Activated T-cell treated with anti-CD3 and anti-CD28 coated beads for 1 hour (primary cell): ENCODE data around the gene LHFPL6.
A peak's percentile ranks its signal among the peaks of the same experiment; 100 is the strongest.

Experiments used
- DNase-seq: peaks from one replicate; pipeline ENCODE4 v3.0.0-alpha.2; 2020; ENCODE audit warnings: low read depth

Gene LHFPL6

DNA sequence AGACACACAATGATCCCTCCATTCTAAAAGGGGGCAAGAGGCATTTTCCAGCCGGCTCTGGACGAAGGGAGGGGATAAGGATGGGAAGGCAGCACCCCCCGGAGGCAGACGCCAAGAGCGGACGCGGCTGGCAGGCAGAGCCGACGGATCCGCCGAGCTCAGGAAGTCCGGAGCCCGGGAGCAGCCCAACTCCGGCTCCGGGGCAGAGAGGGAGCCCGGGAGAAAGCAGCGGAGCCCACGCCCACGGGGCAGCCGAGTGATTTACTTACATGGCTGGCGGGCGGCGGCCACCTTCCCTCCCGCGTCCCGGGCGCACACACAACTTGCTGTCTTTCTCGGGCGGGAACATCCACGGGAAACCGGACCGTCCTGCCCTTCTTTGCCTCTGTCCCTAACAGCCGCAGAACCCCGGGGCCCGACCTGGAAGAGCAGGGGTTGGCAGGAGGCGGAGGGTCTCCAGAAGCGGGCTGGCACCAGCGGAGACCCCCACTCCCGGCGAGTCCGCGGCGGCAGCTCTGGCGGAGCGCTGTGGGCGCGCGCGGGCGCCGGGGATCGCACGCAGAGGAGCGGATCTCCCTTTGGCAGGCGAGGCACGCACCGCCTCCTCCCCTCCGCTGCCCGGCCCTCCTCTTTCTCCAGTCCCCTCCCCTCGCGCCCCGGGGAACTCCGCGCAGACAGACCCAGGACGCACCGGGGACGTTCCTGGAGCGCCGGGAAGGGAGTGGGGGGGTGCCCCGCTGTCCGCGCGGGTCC is at the start of gene LHFPL6:
LHFPL6 (minus strand) TSS at position 580 of the 753 bp plus-strand sequence.
- DNase-seq, result peak; percentile 29

DNA sequence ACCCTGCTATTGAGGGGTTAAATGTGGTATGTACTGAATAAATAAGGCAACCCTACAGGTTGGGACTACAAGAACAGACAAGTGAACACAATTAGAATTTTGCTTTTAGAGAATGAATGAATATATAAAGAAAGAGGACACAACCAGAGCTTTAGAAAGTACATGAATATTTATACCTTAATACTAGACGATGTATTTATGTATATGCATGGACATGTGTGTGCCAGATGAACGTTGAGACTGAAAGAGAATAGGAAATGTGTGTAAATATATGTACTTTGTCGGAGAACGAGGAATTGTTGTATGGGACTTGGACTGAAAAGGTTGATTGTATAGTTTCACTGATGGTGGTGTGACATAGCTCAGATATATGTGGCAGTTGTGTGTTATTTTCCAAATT is 43.1 kb upstream of the LHFPL6 start:
- no peak for DNase-seq

GRCh38 chr13:39641645-39642044 is 38.7 kb upstream of the LHFPL6 start:
- DNase-seq, result no peak

- no peak for DNase-seq
Observed at GRCh38 chr13:39637890-39638289, 34.9 kb upstream of the LHFPL6 start.

- no peak for DNase-seq
Observed at GRCh38 chr13:39635564-39635963, 32.6 kb upstream of the LHFPL6 start.

- no peak for DNase-seq
Observed at GRCh38 chr13:39632994-39633393, 30.0 kb upstream of the LHFPL6 start.

- DNase-seq, result no peak
Observed at GRCh38 chr13:39631307-39631706, 28.3 kb upstream of the LHFPL6 start.

DNA sequence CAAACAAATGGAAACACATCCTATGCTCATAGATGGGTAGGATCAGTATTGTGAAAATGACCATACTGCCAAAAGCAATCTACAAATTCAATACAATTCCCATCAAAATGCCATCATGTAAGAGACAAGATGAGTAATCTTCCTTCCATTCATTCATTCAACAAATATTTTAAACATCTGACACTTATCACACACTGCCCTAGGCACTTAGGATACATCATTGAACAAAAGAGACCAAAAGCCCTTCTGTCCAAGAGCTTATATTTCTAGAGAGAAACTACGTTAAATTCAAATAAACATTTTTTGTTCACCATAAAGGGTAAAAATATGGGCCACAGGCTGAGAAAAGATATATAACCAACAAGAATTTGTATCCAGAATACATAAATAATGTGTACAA is 20.5 kb upstream of the LHFPL6 start:
- no peak for DNase-seq

DNA sequence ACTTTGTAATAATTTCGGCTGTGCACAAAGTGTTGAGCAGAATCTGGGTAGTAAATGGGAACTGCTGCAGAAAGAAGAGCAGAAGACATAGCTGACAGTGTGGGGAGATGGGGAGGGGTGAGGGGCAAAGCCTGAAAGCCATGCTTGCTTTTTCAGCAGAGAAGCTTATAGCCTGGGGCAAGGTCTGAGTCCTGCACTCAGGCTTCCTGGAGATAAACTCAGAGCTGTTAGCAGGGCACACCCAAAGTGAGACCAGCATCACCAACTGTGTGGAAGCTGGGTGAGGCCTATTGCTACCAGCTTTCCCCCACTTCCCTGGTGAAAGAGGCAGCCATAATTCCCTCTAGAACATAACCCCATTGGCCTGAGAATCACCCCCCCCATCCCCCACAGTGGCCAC is 15.6 kb upstream of the LHFPL6 start:
- no peak for DNase-seq

GRCh38 chr13:39616087-39616694 is 13.2 kb upstream of the LHFPL6 start:
- no peak for DNase-seq

DNA sequence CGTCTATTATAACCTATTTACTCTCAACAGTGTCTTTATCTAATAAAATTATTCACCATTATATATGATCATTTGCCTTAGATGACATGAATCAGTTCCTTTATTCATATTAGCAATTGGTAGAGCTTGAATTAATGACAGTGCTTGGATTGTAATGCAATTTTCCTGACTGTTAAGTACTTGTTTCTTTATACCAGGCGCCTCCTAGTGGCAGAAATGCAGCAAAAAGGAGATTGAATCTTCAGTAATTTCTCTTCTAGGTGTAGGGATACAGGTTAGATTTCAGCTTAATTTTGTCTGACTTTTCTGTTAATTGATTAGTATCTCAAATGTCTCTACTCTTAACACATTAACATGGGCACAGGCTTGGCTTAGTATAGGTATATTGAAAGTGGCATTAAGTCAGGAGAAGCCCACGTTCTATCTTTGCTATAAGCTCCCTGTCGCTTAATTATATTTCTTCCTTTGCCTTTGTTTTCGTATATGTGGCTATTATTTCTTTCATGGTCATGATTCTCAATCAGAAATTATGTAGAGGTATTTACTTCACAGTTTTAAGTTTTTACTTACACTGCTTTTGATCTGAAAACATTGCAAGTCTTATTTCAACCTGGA is 9.1 kb upstream of the LHFPL6 start:
- peak; percentile 57 for DNase-seq

GRCh38 chr13:39607876-39608275 is 4.9 kb upstream of the LHFPL6 start:
- no peak for DNase-seq

GRCh38 chr13:39605677-39606320 is 2.8 kb upstream of the LHFPL6 start:
- no peak for DNase-seq

DNA sequence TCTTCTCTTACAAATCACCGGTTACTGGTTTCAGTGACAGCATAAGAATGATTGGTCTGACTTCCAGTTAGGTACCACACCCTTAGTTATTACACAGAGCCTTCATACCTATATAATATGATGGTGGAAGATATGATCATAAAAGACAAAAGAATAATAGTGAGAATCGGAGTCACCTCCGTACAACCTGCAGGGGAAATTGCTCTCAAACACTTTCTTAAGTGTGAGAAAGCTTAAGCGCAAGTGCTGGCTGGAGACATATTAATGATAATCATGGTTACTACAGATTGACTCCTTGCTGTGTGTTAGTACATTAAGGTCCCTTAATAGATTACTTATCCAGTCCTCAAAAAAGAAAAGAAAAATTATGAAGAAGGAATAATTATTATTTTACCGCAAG is 1.8 kb upstream of the LHFPL6 start:
- no peak for DNase-seq

DNA sequence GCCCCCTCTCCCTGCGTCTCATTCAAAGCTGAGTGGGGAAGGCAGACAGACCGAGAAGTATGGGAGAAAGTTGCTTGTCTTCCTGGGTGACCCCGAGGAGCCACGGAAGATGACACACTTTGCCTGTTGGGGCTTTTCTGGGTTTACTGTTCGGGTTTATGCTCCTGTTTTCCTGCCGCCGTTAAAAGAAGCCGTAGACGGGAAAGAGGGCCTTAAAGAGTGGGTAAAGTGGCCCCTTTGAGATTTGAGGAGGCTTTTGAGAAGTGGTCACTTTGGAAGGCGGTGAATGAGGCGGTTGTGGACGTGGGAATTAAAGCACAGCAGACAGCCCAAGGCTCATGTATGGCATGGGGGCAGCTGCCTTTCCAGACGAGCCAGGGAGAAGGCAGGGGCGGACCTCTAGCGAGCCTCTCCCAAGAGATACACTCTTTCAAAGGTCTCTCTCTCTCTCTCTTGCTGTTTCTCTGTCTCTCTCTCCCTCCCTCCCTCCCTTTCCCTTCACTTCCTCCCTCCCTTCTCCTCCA is 493 bp upstream of the LHFPL6 start:
- no peak for DNase-seq

- no peak for DNase-seq
Observed at GRCh38 chr13:39602277-39602613, 748 bp downstream of the LHFPL6 start.

- DNase-seq, result no peak
Observed at GRCh38 chr13:39601636-39602035, 1.4 kb downstream of the LHFPL6 start.

GRCh38 chr13:39600766-39601165 is 2.2 kb downstream of the LHFPL6 start:
- DNase-seq, result no peak

DNA sequence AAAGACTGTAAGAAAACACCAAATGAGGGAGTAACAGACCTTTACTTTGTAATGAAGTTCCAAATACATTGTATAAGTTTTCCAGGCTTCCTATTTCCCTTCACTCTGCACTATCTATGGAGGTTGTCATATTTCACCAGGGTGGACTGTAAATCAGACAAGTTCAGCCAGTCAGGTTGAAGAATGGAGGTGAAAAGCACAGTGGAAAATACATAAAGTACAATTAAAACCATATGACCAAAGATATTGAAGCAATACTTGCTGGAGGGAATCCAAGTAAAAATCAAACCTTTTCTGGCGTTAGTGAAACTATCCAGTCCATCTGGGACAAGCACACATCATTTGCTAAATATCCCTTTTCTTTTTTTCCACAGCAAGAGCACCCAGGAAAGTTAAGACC is 3.2 kb downstream of the LHFPL6 start:
- DNase-seq, result no peak

- DNase-seq, result no peak
Observed at GRCh38 chr13:39599012-39599411, 4.0 kb downstream of the LHFPL6 start.

- no peak for DNase-seq
Observed at GRCh38 chr13:39597838-39598237, 5.2 kb downstream of the LHFPL6 start.

DNA sequence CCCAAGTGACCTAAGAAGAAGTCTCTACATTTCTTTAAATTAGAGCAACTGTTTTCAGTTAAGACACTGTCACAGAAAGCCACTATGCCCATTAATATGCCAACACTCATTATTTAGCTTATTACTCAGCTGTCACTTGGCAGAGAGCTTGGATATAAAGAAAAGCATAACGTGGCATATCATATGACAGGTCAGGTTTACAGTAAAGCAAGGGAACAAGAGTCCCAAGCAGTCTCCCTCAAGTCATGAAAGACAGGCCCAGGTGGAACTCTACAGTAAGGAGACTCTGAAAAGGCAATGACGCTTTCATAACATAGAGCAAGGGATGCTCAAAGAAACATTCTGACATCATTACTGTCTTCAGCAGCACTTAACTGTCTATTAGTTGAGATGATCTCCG is 6.3 kb downstream of the LHFPL6 start:
- no peak for DNase-seq

- DNase-seq, result no peak
Observed at GRCh38 chr13:39596176-39596575, 6.8 kb downstream of the LHFPL6 start.
